NCI-H69 (cell line): ENCODE measurements around the gene DTWD2.
"Not testable (repeated sequence)": the region's sequence is repeated elsewhere in the genome, so short reads cannot be mapped to it uniquely, and the experiment has no call there.

ENCODE experiments used
- DNase-seq: peaks from one replicate; lab custom pipeline; 2025; lab: John Stamatoyannopoulos, UW

The DTWD2 gene

GRCh38 chr5:118987988-118988865, at the start of gene DTWD2:
Gene DTWD2 (minus strand): TSS chr5:118988547. CDS start chr5:118988511, 36 bp downstream.
- DNase-seq, result peak; percentile 98

- DNase-seq, result no peak
Observed at GRCh38 chr5:119037496-119038215, 49.3 kb upstream of the DTWD2 start.

- DNase-seq, result no peak
Observed at GRCh38 chr5:119036101-119036762, 47.9 kb upstream of the DTWD2 start.

GRCh38 chr5:119033135-119033534, 44.8 kb upstream of the DTWD2 start:
- no peak for DNase-seq

- no peak for DNase-seq
Observed at GRCh38 chr5:119032656-119033055, 44.3 kb upstream of the DTWD2 start.

- no peak for DNase-seq
Observed at GRCh38 chr5:119031905-119032304, 43.6 kb upstream of the DTWD2 start.

- DNase-seq, result no peak
Observed at GRCh38 chr5:119031011-119031886, 42.9 kb upstream of the DTWD2 start.

- no peak for DNase-seq
Observed at GRCh38 chr5:119028575-119028974, 40.2 kb upstream of the DTWD2 start.

GRCh38 chr5:119022773-119023172, 34.4 kb upstream of the DTWD2 start:
- no peak for DNase-seq

- peak; percentile 47 for DNase-seq
Observed at GRCh38 chr5:119022017-119022745, 33.8 kb upstream of the DTWD2 start.

- DNase-seq, result peak; percentile 65
Observed at GRCh38 chr5:119021149-119021732, 32.9 kb upstream of the DTWD2 start.

GRCh38 chr5:119019949-119020348, 31.6 kb upstream of the DTWD2 start:
- DNase-seq, result peak; percentile 72

- DNase-seq, result peak; percentile 46
Observed at GRCh38 chr5:119019501-119019900, 31.2 kb upstream of the DTWD2 start.

- DNase-seq, result no peak
Observed at GRCh38 chr5:119017994-119018393, 29.6 kb upstream of the DTWD2 start.

- DNase-seq, result no peak
Observed at GRCh38 chr5:119016125-119016774, 27.9 kb upstream of the DTWD2 start.

GRCh38 chr5:119011186-119011585, 22.8 kb upstream of the DTWD2 start:
- DNase-seq, result no peak

- no peak for DNase-seq
Observed at GRCh38 chr5:119010206-119010605, 21.9 kb upstream of the DTWD2 start.

- DNase-seq, result no peak
Observed at GRCh38 chr5:119009131-119009530, 20.8 kb upstream of the DTWD2 start.

GRCh38 chr5:118999696-119000095, 11.3 kb upstream of the DTWD2 start:
- no peak for DNase-seq

- DNase-seq, result not testable (repeated sequence)
Observed at GRCh38 chr5:118998861-118999260, 10.5 kb upstream of the DTWD2 start.
